A673 (cell line): Measurements from ENCODE around the gene NAT10.
"Not testable (repeated sequence)": the region's sequence is repeated elsewhere in the genome, so short reads cannot be mapped to it uniquely, and the experiment has no call there.

ENCODE experiments used
- EZH2 ChIP-seq: fragments of 200-600 bp; sonication (generic); IDR thresholded peaks from 2 replicates; pipeline ENCODE4 v1.6.1; 2017; ENCODE audit warnings: borderline replicate concordance, low read depth, mild to moderate bottlenecking, mixed read lengths, antibody characterized with exemption, low read length; ENCODE audit not compliant: poor library complexity, severe bottlenecking
- TF ChIP-seq, protein P1 (sequence below): fragments of 300-800, 200-600 bp; sonication (generic); conservative IDR thresholded peaks from 2 replicates; pipeline ENCODE4 v1.5.1; 2017; ENCODE audit warnings: low read depth, mild to moderate bottlenecking, antibody characterized with exemption, low read length, moderate library complexity, mixed read lengths

DNA sequence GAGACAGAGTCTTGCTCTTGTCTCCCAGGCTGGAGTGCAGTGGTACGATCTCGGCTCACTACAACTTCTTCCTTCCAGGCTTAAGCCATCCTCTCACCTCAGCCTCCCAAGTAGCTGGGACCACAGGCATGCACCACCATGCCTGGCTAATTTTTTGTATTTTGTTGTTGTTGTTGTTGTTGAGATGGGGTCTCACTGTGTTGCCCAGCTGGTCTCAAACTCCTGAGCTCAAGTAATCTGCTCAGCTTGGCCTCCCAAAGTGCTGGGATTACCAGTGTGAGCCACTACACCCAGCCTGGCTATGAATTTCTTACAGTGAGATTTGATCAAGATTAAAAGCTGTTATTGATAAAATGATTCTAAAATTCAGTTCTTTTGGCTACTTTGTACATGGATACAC is 10.5 kb upstream of the NAT10 start:
- TF ChIP-seq, protein P1, sequence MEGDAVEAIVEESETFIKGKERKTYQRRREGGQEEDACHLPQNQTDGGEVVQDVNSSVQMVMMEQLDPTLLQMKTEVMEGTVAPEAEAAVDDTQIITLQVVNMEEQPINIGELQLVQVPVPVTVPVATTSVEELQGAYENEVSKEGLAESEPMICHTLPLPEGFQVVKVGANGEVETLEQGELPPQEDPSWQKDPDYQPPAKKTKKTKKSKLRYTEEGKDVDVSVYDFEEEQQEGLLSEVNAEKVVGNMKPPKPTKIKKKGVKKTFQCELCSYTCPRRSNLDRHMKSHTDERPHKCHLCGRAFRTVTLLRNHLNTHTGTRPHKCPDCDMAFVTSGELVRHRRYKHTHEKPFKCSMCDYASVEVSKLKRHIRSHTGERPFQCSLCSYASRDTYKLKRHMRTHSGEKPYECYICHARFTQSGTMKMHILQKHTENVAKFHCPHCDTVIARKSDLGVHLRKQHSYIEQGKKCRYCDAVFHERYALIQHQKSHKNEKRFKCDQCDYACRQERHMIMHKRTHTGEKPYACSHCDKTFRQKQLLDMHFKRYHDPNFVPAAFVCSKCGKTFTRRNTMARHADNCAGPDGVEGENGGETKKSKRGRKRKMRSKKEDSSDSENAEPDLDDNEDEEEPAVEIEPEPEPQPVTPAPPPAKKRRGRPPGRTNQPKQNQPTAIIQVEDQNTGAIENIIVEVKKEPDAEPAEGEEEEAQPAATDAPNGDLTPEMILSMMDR = not testable (repeated sequence)
- not testable (repeated sequence) for TF ChIP-seq EZH2
